Epithelial cell of proximal tubule (primary cell): ENCODE data around the gene DNAJC16. TPM values are rescaled to one million over a fixed set of nuclear protein-coding genes. Genes with fewer than 3 reads are reported as not detected.
"Not testable (repeated sequence)": the region's sequence is repeated elsewhere in the genome, so short reads cannot be mapped to it uniquely, and the experiment has no call there.

Experiments used
- DNase-seq: peaks from one replicate; pipeline ENCODE4 v3.0.0-alpha.2; 2011; ENCODE audit warnings: low read depth
- H3K4me3 ChIP-seq: 2 replicates; pipeline ENCODE4 v1.5.1; 2011; ENCODE audit warnings: low read depth, mild to moderate bottlenecking, low read length
- total RNA-seq: library from RNA; depleted of rRNA; stranded (reverse); fragments of >200 nt; gene quantifications from 2 replicates; pipeline ENCODE4 v1.2.3, GENCODE V29; 2015
- TF ChIP-seq, protein P1 (sequence below): conservative IDR thresholded peaks from 2 replicates; pipeline ENCODE4 v1.5.1; 2012; ENCODE audit warnings: low read depth, mild to moderate bottlenecking, low read length

The DNAJC16 gene
- total RNA-seq, 1 donor from 2014 or later, result 13.5 TPM

DNA sequence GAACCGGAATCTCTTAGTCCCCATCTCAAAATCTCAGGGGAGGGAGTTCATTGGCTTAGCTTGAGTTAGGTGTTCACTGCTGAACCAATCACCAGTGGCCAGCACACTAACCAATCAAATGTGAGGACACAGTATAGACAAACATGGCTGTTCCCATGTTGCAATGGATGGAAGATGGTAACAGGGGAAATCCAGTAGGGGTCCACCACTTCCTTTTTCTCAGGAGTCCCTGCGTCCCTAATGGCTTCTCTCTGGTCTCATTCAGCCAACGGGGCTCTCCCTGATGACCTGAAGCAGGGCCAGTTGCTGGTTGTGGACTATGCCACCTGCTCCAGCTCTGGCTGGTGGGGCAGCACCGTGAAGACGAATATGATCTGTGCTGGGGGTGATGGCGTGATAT, 41.0 kb upstream of the DNAJC16 start:
- TF ChIP-seq, protein P1, sequence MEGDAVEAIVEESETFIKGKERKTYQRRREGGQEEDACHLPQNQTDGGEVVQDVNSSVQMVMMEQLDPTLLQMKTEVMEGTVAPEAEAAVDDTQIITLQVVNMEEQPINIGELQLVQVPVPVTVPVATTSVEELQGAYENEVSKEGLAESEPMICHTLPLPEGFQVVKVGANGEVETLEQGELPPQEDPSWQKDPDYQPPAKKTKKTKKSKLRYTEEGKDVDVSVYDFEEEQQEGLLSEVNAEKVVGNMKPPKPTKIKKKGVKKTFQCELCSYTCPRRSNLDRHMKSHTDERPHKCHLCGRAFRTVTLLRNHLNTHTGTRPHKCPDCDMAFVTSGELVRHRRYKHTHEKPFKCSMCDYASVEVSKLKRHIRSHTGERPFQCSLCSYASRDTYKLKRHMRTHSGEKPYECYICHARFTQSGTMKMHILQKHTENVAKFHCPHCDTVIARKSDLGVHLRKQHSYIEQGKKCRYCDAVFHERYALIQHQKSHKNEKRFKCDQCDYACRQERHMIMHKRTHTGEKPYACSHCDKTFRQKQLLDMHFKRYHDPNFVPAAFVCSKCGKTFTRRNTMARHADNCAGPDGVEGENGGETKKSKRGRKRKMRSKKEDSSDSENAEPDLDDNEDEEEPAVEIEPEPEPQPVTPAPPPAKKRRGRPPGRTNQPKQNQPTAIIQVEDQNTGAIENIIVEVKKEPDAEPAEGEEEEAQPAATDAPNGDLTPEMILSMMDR, result no peak
- DNase-seq, result no peak
- H3K4me3 ChIP-seq, result no peak overlapping the region

DNA sequence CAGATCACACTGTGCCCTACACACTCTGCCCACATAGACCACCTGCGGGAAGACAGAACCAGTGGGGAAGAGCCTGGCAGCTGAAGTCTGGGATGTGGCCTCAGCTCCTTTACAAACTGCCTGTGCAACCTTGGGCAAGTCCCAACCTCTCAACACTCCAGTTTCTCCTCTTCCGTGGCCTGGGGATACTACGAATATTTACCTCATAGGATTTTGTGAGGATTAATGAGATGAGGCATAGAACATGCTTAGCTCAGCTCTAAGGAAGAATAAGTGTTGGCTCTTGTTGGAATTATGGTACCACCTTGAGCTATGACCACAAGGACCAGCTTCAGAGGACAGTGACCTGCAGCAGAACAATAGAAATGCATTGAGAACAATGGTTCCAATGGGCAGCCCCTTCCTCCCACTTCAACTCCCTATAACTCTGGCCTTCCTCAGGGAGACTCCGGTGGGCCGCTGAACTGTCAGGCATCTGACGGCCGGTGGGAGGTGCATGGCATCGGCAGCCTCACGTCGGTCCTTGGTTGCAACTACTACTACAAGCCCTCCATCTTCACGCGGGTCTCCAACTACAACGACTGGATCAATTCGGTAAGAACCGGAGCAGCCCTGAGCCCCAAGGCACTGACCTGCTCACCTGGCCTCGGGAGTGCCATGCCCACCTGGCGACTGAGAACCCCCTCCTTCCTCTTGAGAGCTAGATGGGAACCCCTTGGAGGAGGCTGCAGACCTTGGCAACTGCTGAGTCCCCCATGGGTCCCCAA, 39.6 kb upstream of the DNAJC16 start:
- DNase-seq, H3K4me3 ChIP-seq: not testable (repeated sequence)

DNA sequence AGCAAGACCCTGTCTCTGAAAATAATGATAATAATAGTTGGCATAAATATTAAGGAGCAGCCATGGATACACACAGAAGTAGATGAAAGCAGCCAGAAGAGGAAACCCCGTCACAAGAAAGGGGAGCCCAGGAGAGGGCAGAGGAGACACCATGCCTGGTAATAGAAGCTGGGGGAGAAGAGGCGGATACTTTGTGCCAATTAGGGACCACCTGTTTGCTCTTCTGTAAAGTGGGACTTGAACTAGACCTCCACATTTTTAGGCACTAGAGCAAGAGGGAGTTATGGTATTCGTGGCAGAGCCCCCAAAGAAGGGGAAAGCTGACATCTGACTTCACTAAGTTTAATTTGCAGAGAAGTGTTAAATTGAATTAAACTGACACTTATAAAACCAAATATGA, 38.3 kb upstream of the DNAJC16 start:
- no peak overlapping the region for H3K4me3 ChIP-seq
- no peak for DNase-seq
- TF ChIP-seq, protein P1, result no peak

DNA sequence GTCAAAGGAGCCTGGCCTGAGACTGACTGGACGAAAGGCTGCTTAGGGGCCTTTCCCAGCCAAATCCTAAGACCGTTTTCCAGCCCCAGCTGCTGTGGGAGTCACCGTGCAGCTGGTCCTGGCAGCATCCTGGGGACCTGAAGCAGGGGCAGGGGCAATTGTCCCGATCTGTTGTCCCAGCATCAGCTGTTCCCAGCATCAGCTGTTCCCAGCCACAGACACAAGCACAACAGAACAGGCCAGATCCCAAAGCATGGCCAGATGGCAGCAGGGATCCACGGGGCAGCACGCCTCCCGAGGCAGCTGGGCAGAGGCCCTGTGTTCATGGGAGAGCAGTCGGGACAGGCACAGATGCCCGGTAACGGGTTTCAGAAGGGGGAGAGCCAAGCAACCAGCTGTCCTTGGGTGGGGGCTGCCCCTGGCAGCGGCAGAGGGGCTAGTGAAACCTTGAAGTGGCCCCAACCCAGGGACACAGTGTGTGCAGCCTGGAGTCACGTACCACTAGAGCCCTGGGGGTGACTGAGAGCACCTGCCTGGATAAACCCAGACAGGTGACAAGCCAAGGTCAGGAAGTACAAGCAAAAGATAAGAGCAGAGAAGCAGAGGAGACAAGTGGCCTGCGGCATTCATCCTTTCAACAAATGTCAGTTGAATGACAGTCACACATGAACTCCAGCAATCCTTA, 37.5 kb upstream of the DNAJC16 start:
- no peak for DNase-seq
- H3K4me3 ChIP-seq, result no peak overlapping the region
- TF ChIP-seq, protein P1, result no peak

DNA sequence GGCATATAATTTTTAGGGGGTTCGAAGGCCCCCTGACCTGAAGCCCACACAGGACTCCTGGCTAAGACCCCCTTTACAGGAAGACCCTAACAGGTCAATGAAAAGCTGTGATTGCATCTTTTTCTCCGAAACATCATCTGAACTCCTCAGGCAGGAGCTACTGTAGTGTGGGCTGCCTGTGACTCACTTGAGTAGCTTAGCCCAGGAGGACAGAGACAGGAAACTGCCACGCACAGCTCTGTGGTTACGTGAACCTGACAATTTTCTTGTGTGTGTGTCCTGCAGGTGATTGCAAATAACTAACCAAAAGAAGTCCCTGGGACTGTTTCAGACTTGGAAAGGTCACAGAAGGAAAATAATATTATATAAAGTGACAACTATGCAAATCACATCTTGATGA, 35.6 kb upstream of the DNAJC16 start:
- not testable (repeated sequence) for H3K4me3 ChIP-seq, DNase-seq

- no peak for DNase-seq
- TF ChIP-seq, protein P1, result no peak
Measured at GRCh38 chr1:15492596-15492995, 34.1 kb upstream of the DNAJC16 start.

GRCh38 chr1:15493869-15494390, 32.7 kb upstream of the DNAJC16 start:
- no peak for DNase-seq
- no peak overlapping the region for H3K4me3 ChIP-seq
- TF ChIP-seq, protein P1, result no peak

More at GRCh38 chr1:15492596-15492995, 34.1 kb upstream of the DNAJC16 start:
- no peak overlapping the region for H3K4me3 ChIP-seq
